CD4-positive, alpha-beta T cell treated with Interleukin-12 subunit alpha and Interleukin-12 subunit beta, for 1 hour (primary cell): ENCODE results near the gene POLR1G.
"Not testable (repeated sequence)": the region's sequence is repeated elsewhere in the genome, so short reads cannot be mapped to it uniquely, and the experiment has no call there.

ENCODE experiments used
- DNase-seq: peaks from one replicate; pipeline ENCODE4 v3.0.0-alpha.2; 2020

Gene POLR1G

DNA sequence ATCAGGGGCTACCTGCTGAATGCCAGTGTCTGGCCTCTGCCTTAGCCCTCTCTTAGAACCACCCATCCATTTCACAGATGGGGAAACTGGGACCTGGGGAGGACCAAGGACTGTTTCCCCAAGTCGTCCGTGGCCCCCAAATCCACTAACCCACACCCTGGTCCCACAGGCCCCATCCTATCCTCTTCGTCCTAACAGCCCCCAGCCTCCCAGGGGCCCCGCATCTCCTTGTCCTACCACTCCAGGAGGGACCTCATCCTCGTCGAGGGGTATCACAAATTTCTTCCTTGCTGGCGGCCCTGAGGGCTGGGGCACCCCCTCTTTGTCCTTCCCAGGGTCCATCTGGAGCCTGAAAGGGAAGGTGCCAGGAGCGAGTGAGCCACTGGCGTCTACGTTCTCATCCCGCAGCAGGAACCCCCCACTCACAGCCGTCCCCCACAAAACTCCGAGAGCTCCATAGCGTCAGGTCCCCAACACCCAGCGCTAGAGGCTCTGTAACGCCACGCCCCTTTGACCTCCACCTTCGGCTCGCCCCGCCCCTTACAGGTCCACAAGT is 16.7 kb downstream of the POLR1G start:
- no peak for DNase-seq

DNA sequence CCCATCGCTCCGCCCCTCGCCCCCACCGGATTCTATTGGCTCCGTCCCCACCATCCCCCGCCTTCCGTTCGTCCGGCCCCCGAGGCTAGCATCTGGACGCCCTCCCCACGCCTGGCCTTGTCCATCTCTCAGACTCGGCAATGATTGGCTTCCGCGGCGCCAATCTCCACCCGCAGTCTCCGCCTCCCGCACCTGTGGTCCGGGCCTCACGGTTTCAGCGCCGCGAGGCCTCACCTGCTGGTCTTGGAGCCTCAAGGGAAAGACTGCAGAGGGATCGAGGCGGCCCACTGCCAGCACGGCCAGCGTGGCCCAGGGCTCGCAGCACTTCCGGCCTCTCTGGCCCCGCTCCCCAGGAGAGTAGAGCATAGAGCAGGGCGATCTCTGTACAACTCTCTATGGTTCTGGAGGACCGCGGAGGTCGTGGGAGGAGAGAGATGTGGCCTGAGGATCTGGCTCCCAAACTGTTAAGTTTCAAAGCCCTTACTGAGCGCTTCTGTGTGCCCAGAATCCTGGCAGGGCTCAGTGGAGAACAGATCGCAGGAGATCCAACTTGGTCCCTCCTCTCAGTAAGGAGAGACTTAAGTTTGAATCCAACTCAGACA is 17.2 kb downstream of the POLR1G start, which contains the start of gene ERCC1:
Gene ERCC1 (minus strand): TSS at position 329 of the 602 bp plus-strand sequence. CDS start 543 bp downstream, outside the sequence.
- peak; percentile 90 for DNase-seq

GRCh38 chr19:45424191-45425058 is 18.0 kb downstream of the POLR1G start:
- DNase-seq: no peak

GRCh38 chr19:45428384-45429231 is 22.2 kb downstream of the POLR1G start:
- no peak for DNase-seq

- DNase-seq: not testable (repeated sequence)
These were observed 23.5 kb downstream of the POLR1G start for GRCh38 chr19:45429896-45430295.

DNA sequence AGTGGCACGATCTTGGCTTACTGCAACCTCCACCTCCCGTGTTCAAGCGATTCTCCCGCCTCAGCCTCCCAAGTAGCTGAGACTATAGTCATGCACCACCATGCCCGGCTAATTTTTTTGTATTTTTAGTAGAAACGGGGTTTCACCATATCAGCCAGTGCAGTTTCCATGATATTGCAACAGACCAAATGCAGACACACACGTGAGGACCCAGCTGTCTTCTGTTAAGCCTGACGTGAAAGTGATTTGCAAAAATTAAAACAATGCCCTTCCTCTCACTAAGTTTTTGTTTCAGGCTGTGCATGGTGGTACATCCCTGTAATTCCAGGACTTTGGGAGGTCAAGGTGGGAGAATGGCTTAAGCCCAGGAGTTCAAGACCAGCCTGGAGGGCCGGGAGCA is 24.6 kb downstream of the POLR1G start:
- not testable (repeated sequence) for DNase-seq

DNA sequence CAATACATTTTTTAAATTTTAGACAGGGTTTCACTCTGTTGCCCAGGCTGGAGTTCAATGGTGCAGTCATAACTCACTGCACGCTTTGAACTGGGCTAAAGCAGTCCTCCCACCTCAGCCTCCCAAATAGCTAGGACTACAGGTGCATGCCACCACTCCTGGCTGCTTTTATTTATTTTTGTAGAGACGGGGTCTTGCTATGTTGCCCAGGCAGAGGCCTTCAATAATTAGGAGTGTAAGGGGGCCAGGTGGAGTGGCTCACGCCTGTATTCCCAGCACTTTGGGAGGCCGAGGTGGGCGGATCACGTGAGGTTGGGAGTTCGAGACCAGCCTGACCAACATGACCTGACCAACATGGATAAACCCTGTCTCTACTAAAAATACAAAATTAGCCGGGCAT is 26.1 kb downstream of the POLR1G start:
- DNase-seq: not testable (repeated sequence)

DNA sequence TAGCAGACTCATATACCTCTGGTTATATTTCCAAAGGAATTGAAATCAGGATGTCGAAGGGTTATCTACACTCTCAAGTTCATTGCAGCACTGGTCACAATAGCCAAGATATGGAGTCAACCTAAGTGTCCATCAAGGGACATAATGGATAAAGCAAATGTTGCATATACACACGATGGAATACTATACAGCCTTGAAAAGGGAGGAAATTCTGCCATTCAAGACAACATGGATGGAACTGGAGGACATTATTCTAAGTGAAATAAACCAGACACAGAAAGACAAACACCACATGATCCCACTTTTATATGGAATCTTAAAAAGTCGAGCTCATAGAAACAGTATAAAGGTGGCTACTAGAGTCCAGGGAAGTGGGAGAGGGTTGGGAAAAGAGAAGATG is 30.9 kb downstream of the POLR1G start:
- no peak for DNase-seq

DNA sequence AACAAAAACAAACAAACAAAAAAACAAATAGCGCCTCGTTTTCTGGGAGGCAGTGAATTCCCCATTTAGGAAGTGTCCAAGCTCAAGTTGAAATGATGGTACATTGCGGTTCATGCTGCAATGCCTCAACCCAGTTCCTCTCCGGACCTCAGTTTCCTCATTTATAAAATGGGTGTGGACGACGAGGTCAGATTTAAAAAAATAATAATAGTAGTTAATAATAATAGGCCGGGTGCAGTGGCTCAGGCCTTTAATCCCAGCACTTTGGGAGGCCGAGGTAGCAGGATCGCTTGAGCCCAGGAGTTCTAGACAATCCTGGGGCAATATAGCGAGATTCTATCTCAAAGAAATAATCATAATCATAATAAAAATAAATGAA is 32.7 kb downstream of the POLR1G start:
- no peak for DNase-seq

DNA sequence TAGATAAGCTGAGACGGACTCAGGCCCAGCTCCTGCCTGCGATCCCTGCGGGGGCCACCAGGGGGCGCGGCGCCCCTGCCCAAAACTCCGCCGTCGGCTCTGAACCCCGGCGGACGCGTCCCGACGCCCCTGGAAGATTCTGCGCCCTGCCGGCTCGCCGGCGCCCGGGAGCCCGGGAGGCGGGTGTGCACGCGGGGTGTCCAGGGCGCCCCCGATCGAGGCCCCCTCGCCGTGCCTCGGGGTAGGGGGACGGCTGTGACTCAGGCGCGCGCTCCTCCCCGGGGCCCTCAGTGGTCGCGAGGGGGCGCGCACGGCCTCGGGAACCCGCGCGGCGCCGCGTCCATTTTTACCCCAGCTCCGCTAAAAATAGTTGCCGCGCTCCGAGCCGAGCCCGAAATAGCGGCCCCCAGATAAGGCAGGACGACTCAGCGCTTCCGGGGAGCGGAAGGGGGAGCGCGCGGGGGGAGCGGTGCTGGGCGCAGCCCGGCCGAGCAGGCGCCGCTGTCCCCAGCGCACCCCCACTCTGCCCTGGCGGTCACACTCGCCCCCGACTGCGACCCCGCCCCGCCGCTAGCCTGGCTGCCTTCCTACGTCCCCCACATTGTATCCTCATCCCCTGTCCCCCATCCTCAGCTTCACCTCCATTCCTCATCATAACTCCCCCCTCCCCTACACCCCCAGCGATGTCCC is 33.3 kb downstream of the POLR1G start:
- peak; percentile 91 for DNase-seq

DNA sequence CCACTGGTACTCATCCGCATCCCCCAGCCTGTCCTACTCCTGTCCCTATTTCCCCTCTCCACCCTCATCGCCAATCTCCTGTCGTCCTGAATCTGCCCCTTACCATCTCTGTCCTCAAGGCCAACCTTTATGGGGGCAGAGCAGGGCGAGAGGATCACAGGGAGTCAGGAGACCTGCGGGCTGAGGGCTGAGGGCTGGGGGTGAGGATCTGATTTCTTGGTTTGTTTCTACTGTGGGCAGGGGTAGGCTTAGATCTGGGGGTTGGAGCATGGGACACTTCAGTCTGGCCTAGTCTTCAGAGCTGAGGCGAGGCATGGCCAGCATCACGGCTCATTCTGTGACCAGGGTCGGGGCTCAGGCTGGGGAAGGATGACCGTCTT is 33.8 kb downstream of the POLR1G start:
- DNase-seq: no peak

- no peak for DNase-seq
These were observed 34.6 kb downstream of the POLR1G start for GRCh38 chr19:45440873-45441654.

DNA sequence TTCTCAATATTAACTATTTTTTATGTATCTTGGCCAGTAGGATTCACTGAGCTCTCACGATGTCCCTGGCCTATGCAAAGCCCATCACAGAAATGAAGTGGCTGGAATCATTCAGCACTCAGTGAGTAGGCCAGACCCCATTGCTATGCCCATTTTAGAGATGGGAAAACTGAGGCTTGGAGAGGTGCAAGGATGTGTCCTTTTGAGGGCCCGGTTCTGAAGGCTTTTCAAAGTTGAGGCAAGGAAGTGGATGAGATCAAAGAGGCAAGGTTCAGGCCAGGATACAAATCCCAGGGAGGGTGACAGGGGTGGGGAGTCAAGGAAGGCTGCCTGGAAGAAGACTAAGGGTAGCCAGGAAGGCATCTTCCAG is 35.9 kb downstream of the POLR1G start:
- no peak for DNase-seq

GRCh38 chr19:45442778-45443461 is 36.5 kb downstream of the POLR1G start:
- peak; percentile 69 for DNase-seq

GRCh38 chr19:45443462-45444317 is 37.2 kb downstream of the POLR1G start:
- DNase-seq: peak; percentile 67

GRCh38 chr19:45444318-45445041 is 38.0 kb downstream of the POLR1G start:
- peak; percentile 92 for DNase-seq

GRCh38 chr19:45445139-45445538 is 38.7 kb downstream of the POLR1G start:
- DNase-seq: no peak

DNA sequence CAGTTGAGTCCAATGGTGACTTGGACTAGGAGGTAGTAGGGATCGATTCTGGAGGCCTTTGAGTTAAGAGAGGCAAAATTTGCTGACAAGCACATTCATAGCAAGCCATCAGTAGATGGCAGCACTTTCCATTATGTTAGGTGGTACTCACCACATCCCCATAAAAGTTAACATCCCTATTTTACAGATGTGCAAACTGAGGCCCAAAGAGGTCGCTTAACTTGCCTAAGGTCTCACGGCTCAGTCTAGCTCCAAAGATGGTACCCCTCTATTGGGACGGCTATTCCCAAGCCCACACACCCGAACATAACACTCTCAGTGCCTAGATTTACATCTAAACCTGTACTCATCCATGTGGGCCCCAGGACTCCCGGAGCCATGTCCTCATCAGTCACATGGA is 39.9 kb downstream of the POLR1G start:
- peak; percentile 61 for DNase-seq

GRCh38 chr19:45446944-45447343 is 40.5 kb downstream of the POLR1G start:
- DNase-seq: no peak

DNA sequence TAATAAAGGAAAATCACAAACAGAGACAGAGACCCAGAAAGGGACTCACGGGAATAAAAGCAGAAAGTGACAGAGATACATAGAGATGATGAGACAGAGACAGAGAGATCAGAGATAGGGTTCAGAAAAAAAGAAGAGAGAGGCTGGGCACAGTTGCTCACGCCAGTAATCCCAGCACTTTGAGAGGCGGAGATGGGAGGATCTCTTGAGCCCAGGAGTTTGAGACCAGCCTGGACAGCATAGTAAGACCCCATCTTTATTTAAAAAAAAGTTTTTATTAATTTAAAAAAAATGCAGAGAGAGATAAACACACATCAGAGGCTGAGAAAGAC is 41.9 kb downstream of the POLR1G start:
- no peak for DNase-seq
